HepG2 (cell line): Measurements from ENCODE around the gene FGFR4. TPM values are rescaled to one million over a fixed set of nuclear protein-coding genes. Genes with fewer than 3 reads are reported as not detected.

Experiments
- FIP1L1 ChIP-seq: fragments of 200-400 bp; formaldehyde crosslinking; IDR thresholded peaks from 2 replicates; pipeline ENCODE4 v1.6.1; 2018; ENCODE audit warnings: low read depth, mild to moderate bottlenecking, low read length, moderate library complexity, borderline replicate concordance; ENCODE audit not compliant: insufficient read depth
- HIVEP1 ChIP-seq: sonication (generic); formaldehyde crosslinking; IDR thresholded peaks from 2 replicates; pipeline ENCODE4 v1.4.0; 2020; ENCODE audit warnings: mild to moderate bottlenecking, missing genetic modification reagents
- ISL2 ChIP-seq: sonication (generic); formaldehyde crosslinking; IDR thresholded peaks from 2 replicates; pipeline ENCODE4 v1.5.0; 2020; ENCODE audit warnings: missing genetic modification reagents
- MED1 ChIP-seq: sonication (generic); formaldehyde crosslinking; IDR thresholded peaks from 2 replicates; pipeline ENCODE4 v1.4.0; 2020; ENCODE audit warnings: missing genetic modification reagents
- MEF2D ChIP-seq: sonication (generic); formaldehyde crosslinking; IDR thresholded peaks from 2 replicates; pipeline ENCODE4 v1.5.1; 2020; ENCODE audit warnings: mild to moderate bottlenecking, missing genetic modification reagents
- ZC3H13 ChIP-seq: sonication (generic); formaldehyde crosslinking; IDR thresholded peaks from 2 replicates; pipeline ENCODE4 v1.8.1; 2023; ENCODE audit warnings: mild to moderate bottlenecking, missing genetic modification reagents, moderate library complexity
- ZNF274 ChIP-seq: sonication (generic); formaldehyde crosslinking; IDR thresholded peaks from 2 replicates; pipeline ENCODE4 v1.5.1; 2020; ENCODE audit warnings: mild to moderate bottlenecking, missing genetic modification reagents
- ZNF367 ChIP-seq: sonication (generic); formaldehyde crosslinking; IDR thresholded peaks from 2 replicates; pipeline ENCODE4 v1.4.0; 2020; ENCODE audit warnings: missing genetic modification reagents, borderline replicate concordance
- ZNF558 ChIP-seq: sonication (generic); formaldehyde crosslinking; IDR thresholded peaks from 2 replicates; pipeline ENCODE4 v1.9.0; 2022; ENCODE audit warnings: mild to moderate bottlenecking, missing genetic modification reagents, borderline replicate concordance
- ZNF598 ChIP-seq: sonication (generic); formaldehyde crosslinking; IDR thresholded peaks from 2 replicates; pipeline ENCODE4 v1.5.1; 2020; ENCODE audit warnings: mild to moderate bottlenecking, missing genetic modification reagents, borderline replicate concordance
- ZNF713 ChIP-seq: sonication (generic); formaldehyde crosslinking; IDR thresholded peaks from 2 replicates; pipeline ENCODE4 v1.4.0; 2020; ENCODE audit warnings: mild to moderate bottlenecking, missing genetic modification reagents
- ZNF773 ChIP-seq: sonication (generic); formaldehyde crosslinking; IDR thresholded peaks from 2 replicates; pipeline ENCODE4 v1.4.0; 2020; ENCODE audit warnings: missing genetic modification reagents, borderline replicate concordance
- polyA plus RNA-seq, 8 experiments: library from polyadenylated mRNA; depleted of rRNA in 3 of 8; stranded (reverse) in 7 of 8; unstranded in 1 of 8; fragments of >200 nt; fragmentation: Illumina TruSeq in 4 of 8; extraction: Trizol in 4 of 8; gene quantifications; 2 replicates each; pipeline versions ENCODE4 v1.2.1 to v1.2.3, GENCODE V29; 2011 to 2016; ENCODE audit warnings: low read depth in 4 of 8, missing spikeins in 1 of 8, mixed read lengths in 1 of 8; ENCODE audit not compliant: insufficient read depth in 1 of 8
- total RNA-seq, 5 experiments: library from RNA; depleted of rRNA; stranded (reverse); fragments of >200 nt; fragmentation: Illumina TruSeq; extraction: Trizol; gene quantifications; 2 replicates each; pipeline ENCODE4 v1.2.3, GENCODE V29; 2016; ENCODE audit warnings: low read depth in 1 of 5
- TF ChIP-seq, protein P1 (sequence below): sonication (generic); formaldehyde crosslinking; IDR thresholded peaks from 2 replicates; pipeline ENCODE4 v1.5.1; 2020; ENCODE audit warnings: missing genetic modification reagents, mild to moderate bottlenecking, borderline replicate concordance
- TF ChIP-seq, protein P2 (sequence below): sonication (generic); formaldehyde crosslinking; IDR thresholded peaks from 2 replicates; pipeline ENCODE4 v1.4.0; 2020; ENCODE audit warnings: missing genetic modification reagents, low read depth, mild to moderate bottlenecking, borderline replicate concordance
- TF ChIP-seq, protein P3 (sequence below): sonication (generic); formaldehyde crosslinking; IDR thresholded peaks from 2 replicates; pipeline ENCODE4 v1.5.1; 2020; ENCODE audit warnings: missing genetic modification reagents, mild to moderate bottlenecking, borderline replicate concordance
- TF ChIP-seq, protein P4 (sequence below): sonication (generic); formaldehyde crosslinking; IDR thresholded peaks from 2 replicates; pipeline ENCODE4 v1.8.0; 2022; ENCODE audit warnings: mild to moderate bottlenecking, missing genetic modification reagents; ENCODE audit not compliant: insufficient replicate concordance
- TF ChIP-seq, protein P5 (sequence below): sonication (generic); formaldehyde crosslinking; conservative IDR thresholded peaks from 2 replicates; pipeline ENCODE4 v1.4.0; 2020; ENCODE audit warnings: mild to moderate bottlenecking, missing genetic modification reagents, moderate library complexity

FGFR4 gene
- total and polyA plus RNA-seq, 2 of the 13 experiments (the other 11 are each of a cell fraction or from before 2014, with no cell fraction given) = 129 to 219 TPM

DNA sequence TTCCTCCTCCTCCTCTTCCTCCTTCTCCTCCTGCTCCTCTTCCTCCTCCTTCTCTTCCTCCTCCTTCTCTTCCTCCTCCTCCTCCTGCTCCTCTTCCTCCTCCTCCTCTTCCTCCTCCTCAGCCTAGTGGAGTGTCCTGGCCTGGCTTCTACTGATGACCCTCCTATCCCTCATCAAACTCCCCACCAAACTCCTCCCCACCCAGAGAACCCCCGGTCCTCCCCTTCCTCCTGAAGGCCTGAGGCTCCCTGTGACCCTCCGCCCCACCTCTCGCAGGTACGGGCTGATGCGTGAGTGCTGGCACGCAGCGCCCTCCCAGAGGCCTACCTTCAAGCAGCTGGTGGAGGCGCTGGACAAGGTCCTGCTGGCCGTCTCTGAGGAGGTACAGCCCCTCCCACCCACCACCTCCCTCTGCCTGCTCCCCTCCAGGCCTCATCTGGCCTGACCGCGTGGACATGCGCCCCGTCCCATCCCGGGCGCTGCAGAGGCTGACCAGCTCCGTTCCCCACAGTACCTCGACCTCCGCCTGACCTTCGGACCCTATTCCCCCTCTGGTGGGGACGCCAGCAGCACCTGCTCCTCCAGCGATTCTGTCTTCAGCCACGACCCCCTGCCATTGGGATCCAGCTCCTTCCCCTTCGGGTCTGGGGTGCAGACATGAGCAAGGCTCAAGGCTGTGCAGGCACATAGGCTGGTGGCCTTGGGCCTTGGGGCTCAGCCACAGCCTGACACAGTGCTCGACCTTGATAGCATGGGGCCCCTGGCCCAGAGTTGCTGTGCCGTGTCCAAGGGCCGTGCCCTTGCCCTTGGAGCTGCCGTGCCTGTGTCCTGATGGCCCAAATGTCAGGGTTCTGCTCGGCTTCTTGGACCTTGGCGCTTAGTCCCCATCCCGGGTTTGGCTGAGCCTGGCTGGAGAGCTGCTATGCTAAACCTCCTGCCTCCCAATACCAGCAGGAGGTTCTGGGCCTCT lies 10.6 kb downstream of the FGFR4 start (continued):
- TF ChIP-seq ZNF598 (CRISPR knock-in tag) = peak; percentile 58; the same call in 1 of the 2 replicates
- TF ChIP-seq ZNF558 (CRISPR knock-in tag) = 0 out of 2 replicates have a peak, but pooled peaks have one; percentile 15
- TF ChIP-seq, protein P1, sequence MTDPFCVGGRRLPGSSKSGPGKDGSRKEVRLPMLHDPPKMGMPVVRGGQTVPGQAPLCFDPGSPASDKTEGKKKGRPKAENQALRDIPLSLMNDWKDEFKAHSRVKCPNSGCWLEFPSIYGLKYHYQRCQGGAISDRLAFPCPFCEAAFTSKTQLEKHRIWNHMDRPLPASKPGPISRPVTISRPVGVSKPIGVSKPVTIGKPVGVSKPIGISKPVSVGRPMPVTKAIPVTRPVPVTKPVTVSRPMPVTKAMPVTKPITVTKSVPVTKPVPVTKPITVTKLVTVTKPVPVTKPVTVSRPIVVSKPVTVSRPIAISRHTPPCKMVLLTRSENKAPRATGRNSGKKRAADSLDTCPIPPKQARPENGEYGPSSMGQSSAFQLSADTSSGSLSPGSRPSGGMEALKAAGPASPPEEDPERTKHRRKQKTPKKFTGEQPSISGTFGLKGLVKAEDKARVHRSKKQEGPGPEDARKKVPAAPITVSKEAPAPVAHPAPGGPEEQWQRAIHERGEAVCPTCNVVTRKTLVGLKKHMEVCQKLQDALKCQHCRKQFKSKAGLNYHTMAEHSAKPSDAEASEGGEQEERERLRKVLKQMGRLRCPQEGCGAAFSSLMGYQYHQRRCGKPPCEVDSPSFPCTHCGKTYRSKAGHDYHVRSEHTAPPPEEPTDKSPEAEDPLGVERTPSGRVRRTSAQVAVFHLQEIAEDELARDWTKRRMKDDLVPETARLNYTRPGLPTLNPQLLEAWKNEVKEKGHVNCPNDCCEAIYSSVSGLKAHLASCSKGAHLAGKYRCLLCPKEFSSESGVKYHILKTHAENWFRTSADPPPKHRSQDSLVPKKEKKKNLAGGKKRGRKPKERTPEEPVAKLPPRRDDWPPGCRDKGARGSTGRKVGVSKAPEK (CRISPR knock-in tag) = peak; percentile 75; the same call in 1 of the 2 replicates
- TF ChIP-seq MEF2D = 0 out of 2 replicates have a peak, but pooled peaks have one; percentile 41
- TF ChIP-seq MED1 (CRISPR knock-in tag) = peak; percentile 69
- TF ChIP-seq ISL2 = no peak
- TF ChIP-seq, protein P2, sequence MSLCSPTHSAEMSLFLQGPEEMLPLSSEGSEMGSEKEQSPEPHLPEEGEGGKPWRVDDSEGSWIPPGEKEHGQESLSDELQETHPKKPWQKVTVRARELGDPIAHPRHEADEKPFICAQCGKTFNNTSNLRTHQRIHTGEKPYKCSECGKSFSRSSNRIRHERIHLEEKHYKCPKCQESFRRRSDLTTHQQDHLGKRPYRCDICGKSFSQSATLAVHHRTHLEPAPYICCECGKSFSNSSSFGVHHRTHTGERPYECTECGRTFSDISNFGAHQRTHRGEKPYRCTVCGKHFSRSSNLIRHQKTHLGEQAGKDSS (CRISPR knock-in tag) = peak; percentile 82; the same call in 1 of the 2 replicates
- TF ChIP-seq ZNF367 (CRISPR knock-in tag) = no peak
- TF ChIP-seq, protein P3, sequence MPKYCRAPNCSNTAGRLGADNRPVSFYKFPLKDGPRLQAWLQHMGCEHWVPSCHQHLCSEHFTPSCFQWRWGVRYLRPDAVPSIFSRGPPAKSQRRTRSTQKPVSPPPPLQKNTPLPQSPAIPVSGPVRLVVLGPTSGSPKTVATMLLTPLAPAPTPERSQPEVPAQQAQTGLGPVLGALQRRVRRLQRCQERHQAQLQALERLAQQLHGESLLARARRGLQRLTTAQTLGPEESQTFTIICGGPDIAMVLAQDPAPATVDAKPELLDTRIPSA (CRISPR knock-in tag) = no peak
- no peak for TF ChIP-seq HIVEP1 (CRISPR knock-in tag)
- TF ChIP-seq, protein P4, sequence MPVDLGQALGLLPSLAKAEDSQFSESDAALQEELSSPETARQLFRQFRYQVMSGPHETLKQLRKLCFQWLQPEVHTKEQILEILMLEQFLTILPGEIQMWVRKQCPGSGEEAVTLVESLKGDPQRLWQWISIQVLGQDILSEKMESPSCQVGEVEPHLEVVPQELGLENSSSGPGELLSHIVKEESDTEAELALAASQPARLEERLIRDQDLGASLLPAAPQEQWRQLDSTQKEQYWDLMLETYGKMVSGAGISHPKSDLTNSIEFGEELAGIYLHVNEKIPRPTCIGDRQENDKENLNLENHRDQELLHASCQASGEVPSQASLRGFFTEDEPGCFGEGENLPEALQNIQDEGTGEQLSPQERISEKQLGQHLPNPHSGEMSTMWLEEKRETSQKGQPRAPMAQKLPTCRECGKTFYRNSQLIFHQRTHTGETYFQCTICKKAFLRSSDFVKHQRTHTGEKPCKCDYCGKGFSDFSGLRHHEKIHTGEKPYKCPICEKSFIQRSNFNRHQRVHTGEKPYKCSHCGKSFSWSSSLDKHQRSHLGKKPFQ (CRISPR knock-in tag) = peak; percentile 28
- TF ChIP-seq ZC3H13 (CRISPR knock-in tag) = 0 out of 2 replicates have a peak, but pooled peaks have one; percentile 58
- TF ChIP-seq FIP1L1 = no peak
- no peak for TF ChIP-seq ZNF713 (CRISPR knock-in tag)
- TF ChIP-seq ZNF274 (CRISPR knock-in tag) = peak; percentile 21; the same call in 1 of the 2 replicates
- TF ChIP-seq, protein P5, sequence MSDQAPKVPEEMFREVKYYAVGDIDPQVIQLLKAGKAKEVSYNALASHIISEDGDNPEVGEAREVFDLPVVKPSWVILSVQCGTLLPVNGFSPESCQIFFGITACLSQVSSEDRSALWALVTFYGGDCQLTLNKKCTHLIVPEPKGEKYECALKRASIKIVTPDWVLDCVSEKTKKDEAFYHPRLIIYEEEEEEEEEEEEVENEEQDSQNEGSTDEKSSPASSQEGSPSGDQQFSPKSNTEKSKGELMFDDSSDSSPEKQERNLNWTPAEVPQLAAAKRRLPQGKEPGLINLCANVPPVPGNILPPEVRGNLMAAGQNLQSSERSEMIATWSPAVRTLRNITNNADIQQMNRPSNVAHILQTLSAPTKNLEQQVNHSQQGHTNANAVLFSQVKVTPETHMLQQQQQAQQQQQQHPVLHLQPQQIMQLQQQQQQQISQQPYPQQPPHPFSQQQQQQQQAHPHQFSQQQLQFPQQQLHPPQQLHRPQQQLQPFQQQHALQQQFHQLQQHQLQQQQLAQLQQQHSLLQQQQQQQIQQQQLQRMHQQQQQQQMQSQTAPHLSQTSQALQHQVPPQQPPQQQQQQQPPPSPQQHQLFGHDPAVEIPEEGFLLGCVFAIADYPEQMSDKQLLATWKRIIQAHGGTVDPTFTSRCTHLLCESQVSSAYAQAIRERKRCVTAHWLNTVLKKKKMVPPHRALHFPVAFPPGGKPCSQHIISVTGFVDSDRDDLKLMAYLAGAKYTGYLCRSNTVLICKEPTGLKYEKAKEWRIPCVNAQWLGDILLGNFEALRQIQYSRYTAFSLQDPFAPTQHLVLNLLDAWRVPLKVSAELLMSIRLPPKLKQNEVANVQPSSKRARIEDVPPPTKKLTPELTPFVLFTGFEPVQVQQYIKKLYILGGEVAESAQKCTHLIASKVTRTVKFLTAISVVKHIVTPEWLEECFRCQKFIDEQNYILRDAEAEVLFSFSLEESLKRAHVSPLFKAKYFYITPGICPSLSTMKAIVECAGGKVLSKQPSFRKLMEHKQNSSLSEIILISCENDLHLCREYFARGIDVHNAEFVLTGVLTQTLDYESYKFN (CRISPR knock-in tag) = peak; percentile 83
- TF ChIP-seq ZNF773 (CRISPR knock-in tag) = peak; percentile 47; the same call in 1 of the 2 replicates
